Stomach (tissue), 4 donors: ENCODE results near the gene RASSF4.

Source experiments
- CTCF ChIP-seq, 7 experiments: fragments of 450-650 bp in 4 of 7; fragments of 200-600 bp in 3 of 7; sonication (generic) in 3 of 7; IDR thresholded peaks; one replicate each; pipeline ENCODE4 v1.5.1; 2016 to 2019; ENCODE audit warnings: antibody characterized with exemption in 7 of 7, control low read depth in 2 of 7, mild to moderate bottlenecking in 1 of 7
- EP300 ChIP-seq: sonication (generic); formaldehyde crosslinking; IDR thresholded peaks from one replicate; pipeline ENCODE4 v1.6.1; 2017; ENCODE audit warnings: antibody characterized with exemption
- POLR2A ChIP-seq, 4 donors: fragments of 450-650 bp; IDR thresholded peaks; one replicate each; pipeline ENCODE4 v1.6.1; 2016; ENCODE audit warnings: antibody characterized with exemption in 4 of 4, control low read depth in 2 of 4, mild to moderate bottlenecking in 1 of 4, moderate library complexity in 1 of 4
- POLR2AphosphoS5 ChIP-seq, 3 donors: sonication (generic); formaldehyde crosslinking; IDR thresholded peaks; one replicate each; pipeline ENCODE4 v1.6.1; 2016; ENCODE audit warnings: antibody characterized with exemption in 3 of 3

DNA sequence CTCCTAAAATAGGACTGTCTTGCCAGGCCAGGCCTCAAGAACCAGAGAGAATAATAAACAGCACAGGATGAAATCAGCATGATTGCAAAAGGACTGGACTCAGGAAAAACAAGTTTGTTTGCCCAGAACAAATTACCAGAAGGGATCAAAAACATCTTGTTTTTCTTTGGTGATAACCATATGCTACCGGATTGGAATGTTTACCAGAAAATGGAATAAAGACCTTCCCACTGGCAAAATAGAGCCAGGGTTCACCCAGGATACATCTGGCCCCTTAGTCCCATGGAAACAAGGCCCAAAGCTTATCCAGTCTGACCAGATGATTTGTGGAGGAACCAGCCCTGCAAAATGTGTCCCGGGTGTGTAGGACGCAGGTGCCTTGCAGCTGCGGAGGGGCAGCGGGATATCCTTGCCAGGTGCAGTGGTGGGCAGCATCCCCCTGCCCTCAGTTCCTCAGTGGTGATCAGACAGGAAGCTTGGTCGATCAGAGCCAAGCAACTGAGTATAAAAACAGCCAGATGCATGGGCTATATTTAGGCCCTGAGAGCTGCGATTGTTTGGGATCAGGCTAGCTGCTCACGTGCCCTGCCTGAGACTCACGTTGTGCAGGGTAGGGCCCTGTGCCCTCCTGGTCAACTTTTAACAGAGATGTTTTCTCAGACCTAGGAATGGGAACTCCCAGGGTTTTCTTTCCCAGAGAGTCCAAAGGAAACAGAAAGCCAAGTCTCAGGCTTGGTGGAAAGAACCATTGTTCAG, 36.5 kb downstream of the RASSF4 start:
- TF ChIP-seq POLR2A (IDR thresholded peaks at IDR 0.05) (no peak), CTCF (IDR thresholded peaks at IDR 0.05) (no peak), EP300 (no peak), POLR2AphosphoS5 (IDR thresholded peaks at IDR 0.05) (peak; percentile 51 to 72 (median 72))
